HG02571 (cell line): ENCODE results near the gene NFASC.

Experiments used
- ATAC-seq: cut with Tn5 transposase; IDR thresholded peaks from one replicate; pipeline ENCODE4 v1.9.1; 2021; ENCODE audit warnings: mild to moderate bottlenecking, moderate library complexity; ENCODE audit not compliant: unreplicated experiment

NFASC gene

DNA sequence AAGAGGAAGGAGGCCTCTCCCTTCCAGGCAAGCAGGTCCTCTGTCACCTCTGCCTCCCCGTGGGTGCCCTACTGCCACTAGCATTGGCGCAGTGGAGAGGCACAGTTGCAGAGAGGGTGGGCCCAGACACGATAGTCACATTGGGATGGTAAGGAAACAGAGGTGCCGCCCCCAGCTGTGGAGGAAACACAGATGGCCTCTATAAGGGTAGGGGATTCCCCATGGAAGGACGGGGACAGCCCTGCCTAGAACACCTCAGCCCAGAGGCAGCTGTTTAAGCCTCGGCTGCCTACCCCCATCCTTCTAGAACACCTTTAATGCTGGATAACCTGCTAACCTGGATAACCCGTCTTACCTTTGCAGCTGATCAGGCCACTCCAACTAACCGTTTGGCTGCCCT, 106.7 kb downstream of the NFASC start:
- no peak for ATAC-seq

DNA sequence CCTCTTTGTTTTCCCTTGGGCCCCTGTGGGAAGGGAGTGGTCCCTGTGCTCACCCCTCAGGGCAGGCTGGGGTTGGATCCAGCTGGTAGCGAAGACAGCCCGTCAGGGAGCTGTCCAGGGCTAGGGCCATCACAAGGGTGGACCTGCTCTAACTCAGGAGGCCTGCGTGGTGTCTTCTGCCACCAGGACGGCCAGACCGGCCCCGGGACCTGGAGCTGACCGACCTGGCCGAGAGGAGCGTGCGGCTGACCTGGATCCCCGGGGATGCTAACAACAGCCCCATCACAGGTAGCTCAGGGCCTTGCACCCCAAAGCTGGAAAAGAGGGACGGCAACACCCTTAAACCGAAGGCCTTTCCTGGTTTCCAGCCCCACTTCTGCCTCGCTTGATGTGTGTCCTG, 108.1 kb downstream of the NFASC start:
- ATAC-seq, result no peak

DNA sequence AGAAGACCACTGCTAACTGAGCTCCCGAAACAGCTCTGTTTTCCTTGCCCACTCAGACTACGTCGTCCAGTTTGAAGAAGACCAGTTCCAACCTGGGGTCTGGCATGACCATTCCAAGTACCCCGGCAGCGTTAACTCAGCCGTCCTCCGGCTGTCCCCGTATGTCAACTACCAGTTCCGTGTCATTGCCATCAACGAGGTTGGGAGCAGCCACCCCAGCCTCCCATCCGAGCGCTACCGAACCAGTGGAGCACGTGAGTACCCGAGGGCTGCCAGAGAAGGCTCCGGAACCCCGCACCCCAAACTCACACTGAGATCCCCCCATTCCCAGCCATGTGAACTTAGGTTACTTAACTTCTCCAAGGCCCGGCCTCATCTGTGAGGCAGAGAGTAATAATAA, 108.6 kb downstream of the NFASC start:
- ATAC-seq, result no peak

DNA sequence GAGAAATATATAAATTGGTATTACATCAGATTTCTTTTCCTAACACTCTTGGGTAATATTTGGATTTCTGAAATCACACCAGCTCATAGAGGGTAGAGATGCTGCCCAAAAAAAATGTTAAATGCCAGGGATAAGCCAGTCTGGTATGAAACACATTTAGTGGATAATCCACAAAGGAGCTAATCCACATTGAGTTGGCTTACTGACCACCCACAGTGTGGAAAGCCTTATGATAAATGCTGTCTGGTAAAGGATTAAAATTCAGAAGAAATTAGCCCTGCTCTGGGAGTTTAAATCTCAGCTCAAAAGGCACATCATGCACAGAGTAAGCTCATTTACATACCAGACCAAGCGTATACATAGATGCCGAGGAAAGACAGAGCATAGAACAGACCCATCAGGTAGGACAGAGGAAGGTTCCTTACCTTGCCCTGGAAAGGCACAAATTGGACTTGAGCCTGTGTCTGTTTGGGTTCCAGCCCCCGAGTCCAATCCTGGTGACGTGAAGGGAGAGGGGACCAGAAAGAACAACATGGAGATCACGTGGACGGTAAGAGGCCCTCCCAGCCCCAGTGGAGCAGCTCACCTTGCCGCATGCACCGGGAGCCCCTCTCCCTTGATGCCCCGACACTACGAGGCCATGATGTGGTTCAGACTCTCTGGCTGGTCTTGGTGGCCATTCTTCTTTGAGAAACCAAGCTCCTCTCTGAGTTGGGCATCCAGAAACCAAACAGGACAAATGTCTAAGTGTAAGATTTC, 109.4 kb downstream of the NFASC start:
- no peak for ATAC-seq

DNA sequence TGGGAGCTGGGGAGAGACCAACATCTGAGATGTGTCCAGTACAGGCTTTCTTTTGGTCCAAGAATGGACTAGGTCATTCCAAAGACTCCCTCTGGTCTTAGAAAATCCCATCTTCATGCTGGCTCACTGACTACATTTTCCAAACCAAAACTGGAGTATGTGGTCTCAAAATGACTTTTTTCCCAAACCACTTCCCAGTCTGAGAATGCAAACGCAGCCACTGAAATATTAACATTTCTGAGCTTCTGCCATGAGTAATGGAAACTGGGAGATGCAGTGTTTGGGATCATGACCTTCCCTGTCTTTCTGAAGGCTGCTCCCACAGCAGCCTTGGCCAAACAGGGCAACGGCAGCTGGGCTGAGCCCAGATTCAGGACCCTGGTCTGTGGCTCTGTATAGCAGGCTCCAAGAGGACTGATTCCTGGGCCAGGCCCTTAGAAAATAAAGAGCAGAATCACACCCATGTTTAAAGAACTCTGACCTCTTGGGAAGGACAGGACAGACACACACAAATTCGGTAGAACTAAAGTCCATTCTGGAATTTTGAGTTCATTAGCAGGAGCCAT, 110.3 kb downstream of the NFASC start:
- no peak for ATAC-seq

DNA sequence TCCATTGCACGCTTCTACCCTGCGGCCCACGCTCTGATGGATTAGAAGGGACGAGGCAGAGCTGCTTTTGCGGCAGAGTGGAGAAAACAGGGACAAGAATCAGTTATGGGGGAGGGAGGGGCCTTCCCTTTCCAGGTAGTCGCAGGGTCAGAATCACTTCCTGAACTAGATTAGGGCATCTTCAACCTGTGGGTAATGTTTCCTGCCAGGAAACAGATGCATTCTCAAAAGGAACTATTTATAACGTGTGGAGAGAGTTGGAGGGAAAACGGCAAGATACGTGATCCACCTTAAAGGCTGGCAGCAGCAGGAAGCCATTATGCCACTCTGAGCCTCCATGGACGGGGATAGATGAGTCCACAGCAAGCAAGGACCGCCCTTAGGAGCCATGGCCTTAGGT, 112.5 kb downstream of the NFASC start:
- no peak for ATAC-seq

DNA sequence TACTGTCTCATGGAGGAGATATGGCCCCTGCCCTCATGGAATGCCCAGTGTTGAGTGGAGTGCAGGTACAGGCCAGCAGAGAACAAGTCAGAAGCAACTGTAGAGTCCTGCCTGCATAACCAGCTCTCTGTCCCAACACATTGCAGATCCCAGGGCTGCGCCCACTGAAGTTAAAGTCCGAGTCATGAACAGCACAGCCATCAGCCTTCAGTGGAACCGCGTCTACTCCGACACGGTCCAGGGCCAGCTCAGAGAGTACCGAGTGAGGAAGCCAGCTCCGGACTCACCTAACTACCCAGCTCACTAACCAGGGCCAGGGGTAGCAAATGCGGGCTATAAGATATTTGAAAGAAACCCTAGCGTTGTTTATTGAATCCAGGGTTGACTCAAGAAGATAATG, 113.2 kb downstream of the NFASC start:
- ATAC-seq, result no peak

DNA sequence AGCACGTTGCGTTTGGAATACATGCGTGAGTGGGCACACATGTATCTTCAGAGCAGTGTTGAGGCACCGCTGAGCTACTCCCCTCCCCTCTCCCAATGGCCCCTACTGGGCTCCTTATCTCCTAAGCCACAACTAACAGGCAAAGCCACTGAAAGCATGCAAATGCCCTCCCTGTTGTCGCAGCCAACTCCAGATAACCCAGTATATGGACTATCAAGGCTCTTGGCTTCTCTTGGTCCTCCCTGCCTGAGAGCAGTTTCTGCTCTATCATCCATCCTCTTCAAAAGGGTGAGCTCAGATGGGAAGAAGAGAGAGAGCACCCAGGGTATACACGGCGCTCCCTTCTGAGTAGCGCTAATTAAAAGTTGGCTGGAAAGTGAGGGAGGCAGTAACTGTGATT, 113.8 kb downstream of the NFASC start:
- no peak for ATAC-seq

DNA sequence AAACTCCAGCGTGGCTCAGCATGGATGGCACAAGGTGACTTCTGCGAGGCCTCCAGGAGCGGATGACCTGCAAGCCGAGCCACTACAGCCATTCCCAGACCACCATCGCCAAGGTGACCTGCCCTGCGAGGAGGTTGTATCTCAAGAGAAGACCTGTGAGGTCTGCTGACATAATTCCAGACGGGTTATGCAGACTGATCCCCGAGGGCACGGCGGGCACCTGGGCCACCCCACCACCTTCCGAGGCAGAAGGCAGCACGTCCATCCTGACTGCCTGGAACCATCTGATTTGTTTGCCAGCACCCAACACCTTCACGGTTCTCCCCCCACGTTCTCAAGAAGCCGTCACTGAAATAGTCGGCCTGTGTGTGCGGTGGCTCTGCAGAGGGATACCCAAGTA, 115.5 kb downstream of the NFASC start:
- ATAC-seq, result no peak

DNA sequence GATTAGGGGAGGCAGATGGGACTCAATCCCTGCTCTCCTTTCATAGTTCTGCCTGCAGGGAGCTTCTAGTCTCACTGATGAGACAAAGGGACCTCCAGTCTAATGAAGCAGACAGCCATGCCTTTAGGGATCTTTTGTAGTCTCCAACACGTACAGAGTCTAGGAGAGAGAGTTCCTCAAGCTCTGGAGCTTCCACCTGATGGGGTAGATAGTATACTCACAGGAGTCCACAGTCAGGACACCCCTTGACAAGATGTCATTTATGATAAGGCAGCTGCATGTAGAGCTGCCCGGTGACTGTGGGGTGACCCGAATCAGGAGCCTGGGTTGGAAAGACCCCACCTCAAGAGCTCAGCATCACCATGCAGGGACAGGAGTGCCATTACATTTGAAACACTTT, 117.0 kb downstream of the NFASC start:
- no peak for ATAC-seq

DNA sequence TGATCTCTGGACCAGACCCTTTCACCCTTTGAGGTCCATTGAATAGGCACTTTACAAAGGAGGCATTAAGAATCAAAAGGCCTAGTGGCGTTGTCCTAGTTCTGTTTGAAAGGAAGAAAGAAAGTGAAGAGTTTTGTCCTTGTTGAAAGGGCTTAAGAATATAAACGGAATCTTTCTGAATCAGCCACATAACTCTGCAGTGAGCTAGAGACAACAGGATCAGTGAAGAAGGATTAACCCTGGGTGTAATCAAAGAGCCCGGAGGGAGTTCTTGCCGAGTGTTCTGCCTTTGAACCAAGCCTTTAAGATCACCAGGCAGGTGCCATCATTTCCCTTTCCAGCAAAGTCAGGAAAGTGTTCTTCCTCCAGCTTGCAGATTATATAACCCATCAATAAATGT, 117.5 kb downstream of the NFASC start:
- ATAC-seq, result no peak

DNA sequence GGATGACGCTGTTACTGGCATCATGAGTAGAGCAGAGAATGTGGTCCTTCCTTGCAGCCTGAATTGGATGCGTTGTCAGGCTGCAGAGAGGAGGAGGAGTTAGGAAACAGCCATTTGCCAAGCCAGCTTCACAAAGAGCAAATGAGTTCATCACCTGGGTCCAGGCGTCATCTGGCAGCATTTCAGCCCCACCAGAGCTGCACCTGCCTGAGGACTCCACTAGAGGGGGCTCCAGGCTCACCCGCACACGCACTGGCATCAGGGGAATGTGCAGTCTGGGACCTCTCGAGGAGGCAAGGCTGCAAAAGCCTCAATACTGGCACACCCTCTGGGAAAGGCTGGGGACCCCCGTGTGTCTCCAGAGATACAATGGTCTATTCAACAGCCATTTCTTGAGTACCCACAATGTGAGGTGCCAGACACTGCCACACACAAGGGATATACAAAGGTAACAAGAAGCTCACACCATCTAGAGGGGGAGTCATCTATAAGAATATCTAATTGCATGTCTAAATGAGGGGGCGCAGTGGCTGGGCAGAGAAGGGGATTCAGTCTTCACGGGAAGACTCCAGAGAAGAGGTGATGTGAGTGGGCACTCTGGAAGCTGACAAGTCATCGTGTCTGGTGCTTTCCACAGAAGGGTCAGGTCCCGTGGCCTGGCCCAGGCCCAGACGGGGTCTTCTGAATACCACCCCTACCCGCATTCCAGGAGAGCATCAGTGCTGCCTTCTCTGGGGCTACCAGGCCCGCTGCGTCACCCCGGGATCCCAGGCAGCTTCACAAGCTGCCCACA, 118.8 kb downstream of the NFASC start:
- no peak for ATAC-seq

DNA sequence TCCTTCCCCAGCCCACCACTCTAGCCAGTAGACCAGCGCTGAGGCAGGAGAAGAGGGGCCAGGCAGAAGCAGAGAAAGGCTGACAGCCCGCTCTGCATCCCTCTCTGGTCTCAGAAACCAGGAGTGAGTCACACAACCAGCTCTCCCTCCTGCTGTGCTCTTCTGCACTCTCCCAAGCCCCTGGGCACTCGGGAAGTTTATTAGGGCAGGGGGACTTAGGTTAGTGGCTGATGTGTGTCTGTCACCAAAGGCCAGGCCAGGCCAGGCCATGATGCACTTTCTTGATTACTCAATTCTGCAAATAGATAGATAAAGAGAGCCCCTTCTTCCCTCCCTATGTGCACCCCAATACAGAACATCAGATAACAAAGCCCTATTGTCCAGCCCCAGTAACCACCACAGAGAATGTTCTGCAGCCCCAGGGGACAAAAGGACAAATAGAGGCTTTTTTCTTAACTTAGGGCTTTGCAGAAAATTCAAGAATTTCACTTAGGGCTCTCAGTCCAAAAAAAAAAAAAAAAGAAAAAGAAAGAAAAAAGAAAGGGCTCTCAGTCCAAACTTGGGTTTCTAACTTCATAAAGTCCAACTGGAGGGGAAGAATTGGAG, 119.5 kb downstream of the NFASC start:
- no peak for ATAC-seq

DNA sequence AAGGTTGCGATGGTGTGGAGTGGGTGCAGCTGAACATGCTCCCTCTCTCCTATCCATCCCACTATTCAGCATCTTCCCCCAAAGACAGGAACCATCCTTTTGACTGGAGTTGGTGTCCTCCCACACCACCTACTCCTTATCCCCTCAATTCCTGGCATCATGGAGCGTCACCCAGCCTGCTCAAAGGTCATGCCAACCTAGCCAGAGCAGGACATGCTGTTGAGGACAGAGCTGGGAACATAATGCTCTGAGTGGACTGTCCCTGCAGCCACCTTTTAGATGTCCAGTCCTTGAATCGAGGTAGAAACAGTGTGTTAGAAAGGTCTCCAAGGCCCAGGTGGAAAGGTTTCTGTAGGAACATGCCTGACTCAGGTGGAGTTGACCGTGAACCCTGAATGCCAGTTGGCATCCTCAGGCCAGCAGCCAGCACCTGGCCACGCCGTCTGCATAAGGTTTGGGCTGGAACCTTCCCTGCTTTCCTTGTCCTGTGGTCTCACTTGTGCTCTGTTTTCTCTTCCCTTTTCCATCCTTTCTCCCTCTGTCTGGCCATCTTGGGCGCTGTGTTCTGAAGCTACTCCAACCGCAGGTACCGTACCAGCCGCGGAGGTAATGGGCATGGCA, 120.2 kb downstream of the NFASC start:
- ATAC-seq, result no peak

DNA sequence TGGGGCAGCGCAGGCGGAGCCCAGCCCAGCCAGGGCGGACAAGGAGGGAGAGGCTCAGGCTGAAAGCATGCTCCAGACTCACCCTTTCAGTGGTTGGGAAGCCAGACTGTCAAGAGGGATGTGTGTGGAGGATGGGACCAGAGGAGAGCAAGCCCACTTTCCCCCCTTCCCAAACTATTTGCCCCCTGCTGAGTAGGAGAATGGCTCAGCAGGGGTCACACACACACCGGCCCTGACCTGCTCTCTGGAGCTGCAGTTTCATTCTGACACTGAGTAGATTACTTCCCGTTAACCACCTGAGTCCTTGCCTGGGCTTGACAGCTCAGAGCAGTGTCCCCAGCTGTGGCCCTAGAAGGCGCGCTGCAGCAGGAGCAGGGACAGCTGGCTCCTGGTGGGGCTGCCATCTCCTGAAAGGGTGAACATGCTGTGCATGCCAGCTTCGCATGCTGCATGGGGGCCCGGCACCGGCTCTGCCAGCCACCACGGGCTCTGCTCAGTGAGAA, 120.7 kb downstream of the NFASC start:
- no peak for ATAC-seq

DNA sequence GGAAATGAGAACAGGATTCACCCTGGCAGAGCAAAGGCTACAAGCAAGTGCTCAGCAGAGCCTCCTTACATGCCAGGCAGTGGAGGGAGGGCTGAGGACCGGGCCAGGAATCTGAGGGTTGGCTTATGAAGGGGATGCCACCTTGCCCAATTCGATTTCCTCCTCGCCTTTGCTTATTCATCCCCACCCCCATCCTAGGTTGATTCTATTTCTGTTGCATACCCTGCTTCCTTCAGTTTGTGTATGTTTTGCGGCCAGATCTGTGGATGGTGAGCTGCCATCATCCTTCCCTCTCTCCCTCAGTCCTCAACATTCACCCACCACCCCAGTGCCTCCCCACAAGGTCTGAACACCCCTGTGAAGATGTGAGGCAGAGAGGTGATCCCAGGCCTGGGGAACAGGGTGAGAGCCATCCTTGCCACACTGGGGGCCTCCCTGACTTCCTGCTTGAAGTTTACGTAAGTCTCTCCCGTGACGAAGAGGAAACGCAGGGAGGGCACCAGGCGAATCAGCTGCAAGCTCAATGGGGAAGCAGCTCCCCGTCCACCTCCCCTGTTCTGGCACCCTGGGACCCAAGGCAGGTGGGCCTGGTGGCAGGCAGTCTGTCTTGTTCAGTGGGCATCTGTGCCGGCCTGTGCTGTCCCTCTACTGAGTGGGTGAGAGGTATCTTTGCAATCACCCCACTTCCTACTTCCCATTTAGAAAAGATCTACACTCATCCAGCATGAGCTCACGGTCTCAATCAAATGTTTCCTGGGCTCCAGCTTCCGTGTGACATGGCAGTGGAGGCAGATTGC, 121.7 kb downstream of the NFASC start:
- no peak for ATAC-seq

DNA sequence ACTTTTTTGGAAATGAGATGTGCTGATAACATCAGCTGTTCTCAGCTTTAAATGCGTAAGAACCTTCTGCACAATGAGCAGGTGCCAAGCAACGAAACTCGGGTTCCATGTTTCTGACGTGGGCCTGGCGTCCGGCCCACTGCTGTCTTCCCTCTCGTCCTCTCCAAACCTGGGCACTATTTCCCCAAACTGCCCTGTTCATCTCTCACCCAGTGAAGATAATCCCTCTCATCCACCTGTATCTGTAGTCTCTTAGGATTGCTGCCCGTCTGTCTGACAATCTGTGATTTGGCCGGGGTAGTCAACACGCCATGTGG, 122.3 kb downstream of the NFASC start:
- ATAC-seq, result no peak

DNA sequence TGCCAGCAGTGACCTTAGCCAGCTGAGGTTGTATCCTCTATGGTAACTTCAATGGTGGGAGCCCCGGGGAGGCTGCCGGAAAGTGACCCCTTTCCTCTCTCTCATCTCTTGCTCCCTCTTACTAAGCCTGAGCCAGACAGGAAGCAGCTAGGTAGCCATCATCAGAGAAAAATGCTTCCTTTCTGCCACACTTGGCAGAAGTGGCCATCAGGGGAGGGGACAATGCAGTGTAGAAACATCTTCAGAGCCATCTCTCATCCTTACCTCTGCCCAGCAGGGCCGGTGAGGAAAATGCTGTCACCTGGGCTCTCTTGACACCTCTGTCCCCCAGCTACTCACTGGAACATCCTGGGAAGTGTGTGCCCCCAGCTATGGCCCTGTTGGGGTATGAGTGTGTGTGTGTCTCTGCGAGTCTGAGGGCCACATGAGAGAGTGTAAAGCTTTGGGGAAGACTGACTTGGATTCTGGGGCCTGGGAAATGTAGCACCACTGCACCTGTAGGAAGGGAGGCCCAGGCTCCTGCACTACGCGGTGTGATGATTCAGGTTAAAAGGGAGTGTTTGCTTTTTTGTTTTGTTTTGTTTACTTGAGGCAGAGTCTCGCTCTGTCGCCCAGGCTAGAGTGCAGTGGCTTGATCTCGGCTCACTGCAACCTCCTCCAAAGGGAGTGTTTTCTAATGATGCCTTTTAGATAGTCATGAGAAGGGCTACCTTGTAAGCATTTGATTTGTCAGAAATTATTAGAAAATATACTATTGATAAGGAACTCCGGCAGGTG, 123.6 kb downstream of the NFASC start:
- no peak for ATAC-seq

DNA sequence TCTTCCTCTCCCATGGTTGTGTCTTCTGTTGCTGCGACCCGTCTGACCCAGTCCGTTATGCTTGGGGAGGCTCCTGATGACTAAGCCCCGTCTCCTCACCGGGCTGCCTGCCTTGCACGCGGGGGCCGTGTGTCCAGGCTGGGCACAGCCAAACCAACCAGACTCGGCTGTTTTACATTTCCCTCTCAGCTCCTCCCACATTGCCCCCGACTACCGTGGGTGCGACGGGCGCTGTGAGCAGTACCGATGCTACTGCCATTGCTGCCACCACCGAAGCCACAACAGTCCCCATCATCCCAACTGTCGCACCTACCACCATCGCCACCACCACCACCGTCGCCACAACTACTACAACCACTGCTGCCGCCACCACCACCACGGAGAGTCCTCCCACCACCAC, 126.3 kb downstream of the NFASC start:
- ATAC-seq, result no peak
